PC-3 (cell line): ENCODE data around the gene BRD4. TPM values are rescaled to one million over a fixed set of nuclear protein-coding genes. Genes with fewer than 3 reads are reported as not detected.

ENCODE experiments used
- ATAC-seq: fragments of 200-7000 bp; cut with Tn5 transposase; 2 replicates; pipeline ENCODE4 v1.9.1; 2020; ENCODE audit warnings: mild to moderate bottlenecking, moderate library complexity
- BruUV-seq: library from RNA; stranded (reverse); fragments of 400-500 nt; replicated peaks from 2 replicates; lab custom pipeline; 2021; lab: Mats Ljungman, UMichigan
- CTCF ChIA-PET: fragments of 300-600 bp; sonication (Branson Sonifier 250); formaldehyde crosslinking; loops from one replicate; lab custom pipeline; 2022; ENCODE audit warnings: antibody characterized with exemption; lab: Charles Lee
- POLR2A ChIA-PET: fragments of 300-600 bp; sonication (Branson Sonifier 250); formaldehyde crosslinking; loops from one replicate; lab custom pipeline; 2022; ENCODE audit warnings: antibody characterized with exemption; ENCODE audit not compliant: unreplicated experiment; lab: Charles Lee
- DNase-seq: peaks from one replicate; pipeline ENCODE4 v3.0.0-alpha.2; 2015
- H2AFZ ChIP-seq: fragments of 300-600 bp; sonication (generic); 2 replicates; pipeline ENCODE4 v1.6.0; 2016; ENCODE audit warnings: antibody characterized with exemption, low read length
- H3F3A ChIP-seq: fragments of 300-600 bp; sonication (generic); one replicate; pipeline ENCODE4 v1.6.0; 2017; ENCODE audit warnings: antibody characterized with exemption, low read length, control low read depth, mild to moderate bottlenecking; ENCODE audit not compliant: unreplicated experiment
- H3K27ac ChIP-seq: fragments of 300-600 bp; sonication (generic); 2 replicates; pipeline ENCODE4 v1.5.1; 2016; ENCODE audit warnings: mild to moderate bottlenecking, low read length
- H3K27me3 ChIP-seq: fragments of 300-600 bp; sonication (generic); 2 replicates; pipeline ENCODE4 v1.6.1; 2016; ENCODE audit warnings: low read length, mixed read lengths
- H3K36me3 ChIP-seq: fragments of 300-600 bp; sonication (generic); 2 replicates; pipeline ENCODE4 v1.6.1; 2016; ENCODE audit warnings: low read depth, mixed run types, low read length, mixed read lengths
- H3K4me1 ChIP-seq: fragments of 300-600 bp; sonication (generic); 2 replicates; pipeline ENCODE4 v1.5.1; 2016; ENCODE audit warnings: low read length; ENCODE audit not compliant: insufficient read depth
- H3K4me2 ChIP-seq: fragments of 300-600 bp; sonication (generic); 2 replicates; pipeline ENCODE4 v1.6.0; 2016; ENCODE audit warnings: low read length
- H3K4me3 ChIP-seq: fragments of 300-600 bp; sonication (generic); 2 replicates; pipeline ENCODE4 v1.5.1; 2016; ENCODE audit warnings: mild to moderate bottlenecking, low read length, mixed read lengths
- H3K79me2 ChIP-seq: fragments of 300-600 bp; sonication (generic); 2 replicates; pipeline ENCODE4 v1.6.1; 2017; ENCODE audit warnings: low read length, mixed read lengths
- H3K9ac ChIP-seq: fragments of 300-600 bp; sonication (generic); 2 replicates; pipeline ENCODE4 v1.6.0; 2016; ENCODE audit warnings: mild to moderate bottlenecking, low read length
- H3K9me2 ChIP-seq: fragments of 300-600 bp; sonication (generic); replicated peaks from 2 replicates; pipeline ENCODE4 v1.6.1; 2016; ENCODE audit warnings: mixed run types, low read length, mixed read lengths
- H3K9me3 ChIP-seq: fragments of 300-600 bp; sonication (generic); 2 replicates; pipeline ENCODE4 v1.6.1; 2016; ENCODE audit warnings: low read length, mixed read lengths
- H4K20me1 ChIP-seq: fragments of 300-600 bp; sonication (generic); 2 replicates; pipeline ENCODE4 v1.6.1; 2016; ENCODE audit warnings: low read length, mixed read lengths
- CTCF ChIP-seq: fragments of 300-600 bp; sonication (generic); conservative IDR thresholded peaks from 2 replicates; pipeline ENCODE4 v1.5.1; 2017; ENCODE audit warnings: antibody characterized with exemption, low read depth, mild to moderate bottlenecking, low read length
- EZH2 ChIP-seq: fragments of 300-600 bp; sonication (generic); IDR thresholded peaks from one replicate; pipeline ENCODE4 v1.6.1; 2017; ENCODE audit warnings: antibody characterized with exemption, mild to moderate bottlenecking, low read length; ENCODE audit not compliant: unreplicated experiment
- EZH2phosphoT487 ChIP-seq: fragments of 300-600 bp; sonication (generic); IDR thresholded peaks from 2 replicates; pipeline ENCODE4 v1.6.1; 2018; ENCODE audit warnings: mild to moderate bottlenecking, antibody characterized with exemption, low read length, borderline replicate concordance
- intact Hi-C: fragments of 100-400 bp; cut with micrococcal nuclease; formaldehyde crosslinking; loops from 2 replicates; pipeline ENCODE4 v1.9.0; 2023
- total RNA-seq: library from RNA; depleted of rRNA; stranded (reverse); fragments of >200 nt; gene quantifications from 2 replicates; pipeline ENCODE4 v1.2.3, GENCODE V29; 2014

Gene BRD4
- total RNA-seq, 1 experiment from 2014 or later = 20.9 TPM

DNA sequence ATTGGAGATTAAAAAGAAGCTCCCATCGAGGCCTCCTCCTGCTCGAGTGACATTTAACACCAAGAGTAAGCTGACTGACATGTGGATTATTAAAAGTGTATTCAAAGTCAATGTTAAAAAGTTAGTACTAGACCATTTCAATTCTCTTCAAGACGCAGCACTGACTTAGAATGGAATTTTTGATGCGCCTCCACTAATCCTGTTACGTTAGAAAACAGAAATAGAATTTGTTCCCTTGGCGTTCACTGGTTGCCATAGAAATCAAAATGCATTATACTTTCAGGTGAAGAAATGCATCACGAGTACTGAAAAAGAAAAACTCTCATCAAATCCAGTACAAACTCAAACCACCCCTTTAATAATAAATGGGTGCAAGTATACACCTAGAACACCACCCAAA, 42.2 kb downstream of the BRD4 start:
- Histone ChIP-seq H3K79me2 (peaks cover 100% of the 10 kb centered on the region), H3K9me3 (no peaks in the 10 kb centered on the region), H3K9ac (no peak overlapping the region), H3K27me3 (no peaks in the 10 kb centered on the region), H3K27ac (no peak overlapping the region), H3K4me3 (no peak overlapping the region), H4K20me1 (peaks cover 88% of the 10 kb centered on the region), H3K4me2 (no peak overlapping the region), H2AFZ (no peak overlapping the region), H3F3A (no peaks in the 10 kb centered on the region), H3K4me1 (no peaks in the 10 kb centered on the region), H3K36me3 (peaks cover 4% of the 10 kb centered on the region; the same call in 1 of the 2 replicates), H3K9me2 (no peaks in the 10 kb centered on the region)
- ATAC-seq = no peak
- ChIA-PET CTCF (no interaction called here), POLR2A (no interaction called here)
- BruUV-seq = no TSS peak
- no peak for DNase-seq
- TF ChIP-seq EZH2phosphoT487 = no peak
- TF ChIP-seq EZH2 = no peak
- TF ChIP-seq CTCF = no peak
- intact Hi-C loops = no loop called here

DNA sequence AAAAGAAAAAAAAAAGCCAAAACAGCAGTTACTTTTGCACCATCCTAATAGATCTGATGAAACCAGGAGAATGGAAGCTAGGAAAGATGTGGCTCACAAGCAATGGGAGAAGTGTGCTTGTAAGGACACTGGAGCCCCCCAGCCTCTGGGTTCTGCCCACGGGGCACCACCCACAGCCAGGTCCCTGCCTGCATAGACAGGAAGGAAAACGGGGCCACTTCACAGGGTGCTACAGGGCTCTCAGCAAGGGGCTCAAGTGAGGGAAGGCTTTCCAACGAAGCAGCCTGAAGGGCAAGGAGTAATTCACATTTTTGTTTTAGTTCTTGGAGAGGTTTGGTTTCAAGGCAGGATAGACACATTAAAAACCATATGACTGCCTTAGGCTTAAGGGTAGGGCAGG, 42.7 kb downstream of the BRD4 start:
- 0 out of 2 replicates have a peak, but pooled peaks cover 3% of the 10 kb centered on the region for H3K4me1 ChIP-seq
- no peak overlapping the region for H3K4me2 ChIP-seq
- TF ChIP-seq EZH2 (no peak), EZH2phosphoT487 (no peak), CTCF (no peak)
- intact Hi-C loops = no loop called here
- H3K27me3 ChIP-seq = no peaks in the 10 kb centered on the region
- BruUV-seq = no TSS peak
- peaks cover 88% of the 10 kb centered on the region for H4K20me1 ChIP-seq
- H3K36me3 ChIP-seq = peaks cover 4% of the 10 kb centered on the region; the same call in 1 of the 2 replicates
- ATAC-seq (no peak), DNase-seq (no peak)
- H3K27ac ChIP-seq = no peak overlapping the region
- ChIA-PET POLR2A (no interaction called here), CTCF (no interaction called here)
- H3K4me3 ChIP-seq = no peak overlapping the region
- no peaks in the 10 kb centered on the region for H3K9me2 ChIP-seq
- H3K79me2 ChIP-seq = peaks cover 100% of the 10 kb centered on the region
- H3K9ac ChIP-seq = no peak overlapping the region
- H3F3A ChIP-seq = no peaks in the 10 kb centered on the region
- H2AFZ ChIP-seq = no peak overlapping the region
- H3K9me3 ChIP-seq = no peaks in the 10 kb centered on the region

GRCh38 chr19:15288146-15288963, 44.0 kb downstream of the BRD4 start:
- Histone ChIP-seq H3K79me2 (peaks cover 100% of the 10 kb centered on the region), H3K4me1 (peaks cover 16% of the 10 kb centered on the region), H3K27me3 (no peaks in the 10 kb centered on the region), H3K4me2 (no peak overlapping the region), H3K27ac (no peak overlapping the region), H3K4me3 (no peak overlapping the region), H3K36me3 (no peaks in the 10 kb centered on the region; the same call in 1 of the 2 replicates), H3F3A (no peaks in the 10 kb centered on the region), H4K20me1 (peaks cover 88% of the 10 kb centered on the region), H3K9me3 (no peaks in the 10 kb centered on the region), H3K9me2 (no peaks in the 10 kb centered on the region), H3K9ac (no peak overlapping the region), H2AFZ (no peak overlapping the region)
- ChIA-PET CTCF (no interaction called here), POLR2A (no interaction called here)
- TF ChIP-seq EZH2 (no peak), EZH2phosphoT487 (no peak), CTCF (no peak)
- intact Hi-C loops = no loop called here
- no TSS peak for BruUV-seq
- ATAC-seq = no peak; the same call in 1 of the 2 replicates
- no peak for DNase-seq
